DMS153 (cell line): Measurements from ENCODE around the gene MUC7.
"Not testable (repeated sequence)": the region's sequence is repeated elsewhere in the genome, so short reads cannot be mapped to it uniquely, and the experiment has no call there.

Source experiments
- DNase-seq: peaks from one replicate; lab custom pipeline; 2025; lab: John Stamatoyannopoulos, UW

The MUC7 gene

GRCh38 chr4:70471897-70472296 lies at the start of gene MUC7:
Gene MUC7, plus strand, starts transcription at chr4:70472197. Its CDS starts 1,825 bp downstream, at chr4:70474022.
- DNase-seq: no peak

- DNase-seq: no peak
Observed at GRCh38 chr4:70425306-70425705, 46.7 kb upstream of the MUC7 start.

- no peak for DNase-seq
Observed at GRCh38 chr4:70426789-70427188, 45.2 kb upstream of the MUC7 start.

GRCh38 chr4:70437197-70437596 lies 34.8 kb upstream of the MUC7 start:
- DNase-seq: no peak

GRCh38 chr4:70442474-70442873 lies 29.5 kb upstream of the MUC7 start:
- no peak for DNase-seq

- DNase-seq: no peak
Observed at GRCh38 chr4:70443329-70443728, 28.7 kb upstream of the MUC7 start.

- no peak for DNase-seq
Observed at GRCh38 chr4:70449220-70449619, 22.8 kb upstream of the MUC7 start.

- DNase-seq: no peak
Observed at GRCh38 chr4:70452946-70453345, 19.1 kb upstream of the MUC7 start.

GRCh38 chr4:70463335-70463734 lies 8.7 kb upstream of the MUC7 start:
- no peak for DNase-seq

GRCh38 chr4:70473679-70474078 lies 1.7 kb downstream of the MUC7 start:
- DNase-seq: no peak

- DNase-seq: no peak
Observed at GRCh38 chr4:70488748-70489147, 16.8 kb downstream of the MUC7 start.

- DNase-seq: no peak
Observed at GRCh38 chr4:70496231-70496630, 24.2 kb downstream of the MUC7 start.

GRCh38 chr4:70501838-70502237 lies 29.8 kb downstream of the MUC7 start:
- DNase-seq: not testable (repeated sequence)

- DNase-seq: no peak
Observed at GRCh38 chr4:70504733-70505132, 32.7 kb downstream of the MUC7 start.

GRCh38 chr4:70505151-70505748 lies 33.3 kb downstream of the MUC7 start:
- no peak for DNase-seq

GRCh38 chr4:70508801-70509200 lies 36.8 kb downstream of the MUC7 start:
- DNase-seq: no peak

- DNase-seq: no peak
Observed at GRCh38 chr4:70511365-70511764, 39.4 kb downstream of the MUC7 start.

GRCh38 chr4:70515367-70516250 lies 43.6 kb downstream of the MUC7 start:
- no peak for DNase-seq

- DNase-seq: no peak
Observed at GRCh38 chr4:70518269-70518668, 46.3 kb downstream of the MUC7 start, which contains the start of gene AMTN. Gene AMTN, plus strand, starts transcription at chr4:70518569. Its CDS starts 209 bp downstream, at chr4:70518778.

GRCh38 chr4:70518716-70519115 lies 46.7 kb downstream of the MUC7 start:
- DNase-seq: no peak

GRCh38 chr4:70522626-70523025 lies 50.6 kb downstream of the MUC7 start:
- DNase-seq: no peak

- DNase-seq: no peak
Observed at GRCh38 chr4:70530997-70531396, 59.0 kb downstream of the MUC7 start.

- DNase-seq: no peak
Observed at GRCh38 chr4:70531981-70532380, 60.0 kb downstream of the MUC7 start.
